H1 (cell line): Measurements from ENCODE around the gene GPD1. TPM values are rescaled to one million over a fixed set of nuclear protein-coding genes. Genes with fewer than 3 reads are reported as not detected.

Experiments used
- ATF2 ChIP-seq: IDR thresholded peaks from 2 replicates; pipeline ENCODE4 v1.6.1; 2012; ENCODE audit warnings: low read length, inconsistent platforms
- CHD7 ChIP-seq: fragments of 300-600 bp; sonication (generic); IDR thresholded peaks from 2 replicates; pipeline ENCODE4 v1.7.1; 2012; ENCODE audit warnings: low read length, moderate library complexity, mild to moderate bottlenecking, inconsistent platforms; ENCODE audit not compliant: insufficient replicate concordance
- CREB1 ChIP-seq: IDR thresholded peaks from 2 replicates; pipeline ENCODE4 v1.6.1; 2012; ENCODE audit warnings: inconsistent platforms
- NRF1 ChIP-seq: IDR thresholded peaks from 2 replicates; pipeline ENCODE4 v1.6.1; 2011; ENCODE audit warnings: mild to moderate bottlenecking, low read depth, low read length, improper control_type of control experiment
- POLR2AphosphoS5 ChIP-seq: IDR thresholded peaks from 2 replicates; pipeline ENCODE4 v1.6.1; 2011; ENCODE audit warnings: low read depth, low read length
- POU5F1 ChIP-seq: IDR thresholded peaks from 2 replicates; pipeline ENCODE4 v1.6.1; 2011; ENCODE audit warnings: low read depth, mild to moderate bottlenecking, low read length, moderate library complexity
- RAD21 ChIP-seq, 2 experiments: IDR thresholded peaks in 1 of 2; conservative IDR thresholded peaks in 1 of 2; 2 replicates each; pipeline ENCODE4 v1.6.1; 2011; ENCODE audit warnings: low read depth in 2 of 2, low read length in 2 of 2, improper control_type of control experiment in 1 of 2, inconsistent platforms in 1 of 2, mild to moderate bottlenecking in 1 of 2, moderate library complexity in 1 of 2
- RNF2 ChIP-seq: fragments of 200-900, 300-1000 bp; sonication (generic); IDR thresholded peaks from 2 replicates; pipeline ENCODE4 v1.7.1; 2016; ENCODE audit warnings: borderline replicate concordance, low read depth, mild to moderate bottlenecking, antibody characterized with exemption, low read length; ENCODE audit not compliant: poor library complexity, severe bottlenecking; ENCODE audit errors: missing control alignments
- SP4 ChIP-seq: IDR thresholded peaks from 2 replicates; pipeline ENCODE4 v1.6.1; 2012; ENCODE audit warnings: low read length, inconsistent platforms
- TAF7 ChIP-seq: optimal IDR thresholded peaks from 2 replicates; pipeline ENCODE3; 2011; ENCODE audit warnings: low read depth, mild to moderate bottlenecking, inconsistent platforms, low read length, moderate library complexity, borderline replicate concordance
- polyA plus RNA-seq, 7 experiments: library from polyadenylated mRNA; depleted of rRNA in 3 of 7; stranded (reverse) in 5 of 7; unstranded in 2 of 7; fragments of >200 nt in 5 of 7; fragments of 200-250 nt in 2 of 7; gene quantifications; 1 replicate in 5 of 7; 2 replicates in 1 of 7; 4 replicates in 1 of 7; pipeline versions ENCODE4 v1.2.1 to v1.2.3, GENCODE V29; 2011 to 2013; ENCODE audit warnings: missing spikeins in 2 of 7, mixed read lengths in 2 of 7
- total RNA-seq: library from RNA; stranded (reverse); fragmentation: NEBNext Ultra II Directional; extraction: Animal tissue kit (Norgen Biotek cat#: 25700); gene quantifications from 2 replicates; pipeline ENCODE4 v1.2.1, GENCODE V29; 2021

Gene GPD1
- total and polyA plus RNA-seq, 2 of the 8 experiments (the other 6 are each of a cell fraction or from before 2014, with no cell fraction given), result 0.45 to 0.74 TPM

GRCh38 chr12:50075808-50076170 is 28.0 kb upstream of the GPD1 start (continued):
- TF ChIP-seq CHD7 (no peak), POLR2AphosphoS5 (no peak), POU5F1 (no peak), TAF7 (no peak), ATF2 (no peak), RNF2 (no peak), RAD21 (IDR thresholded peaks at IDR 0.05 in 1 of 2, conservative IDR thresholded peaks at IDR 0.05 in 1 of 2; ENCODE audit: low read depth in 2 of 2, low read length in 2 of 2) (no peak), CREB1 (no peak), NRF1 (no peak), SP4 (no peak)
